ENCODE data around the gene USP53.
"Not testable (repeated sequence)": the region's sequence is repeated elsewhere in the genome, so short reads cannot be mapped to it uniquely, and the experiment has no call there.

The USP53 gene

DNA sequence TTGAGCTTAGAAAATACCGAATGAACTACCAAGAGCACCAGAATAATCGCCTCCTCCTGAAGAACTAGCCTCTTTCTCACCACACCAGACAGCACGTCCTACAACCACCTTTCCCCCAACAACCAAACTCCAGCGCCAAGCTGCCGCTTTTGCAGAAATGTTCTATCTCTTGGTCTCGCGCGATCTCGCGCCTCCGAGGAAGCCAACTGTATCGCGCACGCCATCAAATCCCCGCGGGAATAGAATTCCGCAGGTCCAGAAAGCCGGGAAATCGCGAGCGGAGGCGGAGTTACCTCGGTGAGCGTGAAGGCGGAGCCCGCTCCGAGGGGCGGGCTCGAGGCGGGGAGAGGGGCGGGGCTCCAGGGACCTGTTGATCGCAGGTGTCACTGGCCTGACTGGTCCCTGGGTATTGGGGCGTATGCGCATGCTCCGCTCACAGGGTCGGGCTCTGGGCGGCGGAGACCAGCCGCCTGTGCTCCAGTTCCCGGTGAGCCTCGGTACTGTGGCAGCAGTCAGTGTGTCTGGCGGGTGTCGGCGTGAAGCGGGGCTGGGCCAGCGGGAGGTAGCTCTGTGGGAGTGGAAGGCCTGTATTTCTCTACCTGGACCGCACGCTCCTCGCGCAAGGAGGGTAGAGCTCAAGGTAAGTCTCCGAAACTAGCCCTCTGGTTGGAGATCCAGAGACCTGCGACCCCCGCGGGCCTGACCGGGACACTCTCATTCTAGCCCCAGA lies at the start of gene USP53:
TSS of gene USP53 (plus strand) at position 480 of the 730 bp plus-strand sequence. CDS start 27,047 bp downstream, outside the sequence.
- peak; percentile 92 to 98 for DNase-seq (ENCODE audit: low read depth in 2 of 2)

DNA sequence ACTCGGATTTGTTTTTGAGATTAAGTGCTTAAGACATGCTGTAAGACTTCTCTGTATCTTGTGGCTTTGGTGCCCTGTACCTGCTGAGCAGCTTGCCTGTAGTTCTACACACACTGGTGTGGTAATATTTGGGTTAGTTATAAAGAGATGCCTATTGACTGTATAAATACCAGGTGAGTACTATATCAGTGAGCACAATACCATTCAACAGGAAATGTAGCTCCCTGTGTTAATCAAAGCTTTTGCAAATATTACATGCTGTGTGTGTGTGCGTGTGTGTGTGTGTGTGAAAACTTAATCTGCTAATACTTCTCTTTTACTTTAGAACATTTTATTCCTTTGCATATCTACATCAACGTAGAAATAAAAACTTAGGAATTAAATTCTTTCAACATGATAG lies 46.7 kb upstream of the USP53 start:
- DNase-seq (ENCODE audit: low read depth in 2 of 2): no peak

DNA sequence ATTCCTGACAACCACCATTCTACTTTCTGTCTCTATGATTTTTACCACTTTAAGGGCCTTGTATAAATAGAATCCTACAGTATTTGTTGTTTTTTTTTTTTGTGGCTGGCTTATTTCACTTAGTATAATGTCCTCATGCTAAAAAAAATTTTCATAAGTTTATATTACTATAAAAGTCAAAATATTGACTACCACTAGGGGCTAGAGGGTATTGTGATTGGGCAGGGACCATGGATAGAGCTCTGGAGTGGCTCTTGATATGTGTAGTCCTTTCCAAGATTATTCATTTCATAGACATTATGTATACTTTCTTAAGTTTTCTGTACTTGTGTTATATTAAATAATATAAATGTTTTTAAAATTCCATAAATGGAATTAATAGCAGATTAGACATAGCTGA lies 42.3 kb upstream of the USP53 start:
- no peak for DNase-seq (ENCODE audit: low read depth in 2 of 2)

DNA sequence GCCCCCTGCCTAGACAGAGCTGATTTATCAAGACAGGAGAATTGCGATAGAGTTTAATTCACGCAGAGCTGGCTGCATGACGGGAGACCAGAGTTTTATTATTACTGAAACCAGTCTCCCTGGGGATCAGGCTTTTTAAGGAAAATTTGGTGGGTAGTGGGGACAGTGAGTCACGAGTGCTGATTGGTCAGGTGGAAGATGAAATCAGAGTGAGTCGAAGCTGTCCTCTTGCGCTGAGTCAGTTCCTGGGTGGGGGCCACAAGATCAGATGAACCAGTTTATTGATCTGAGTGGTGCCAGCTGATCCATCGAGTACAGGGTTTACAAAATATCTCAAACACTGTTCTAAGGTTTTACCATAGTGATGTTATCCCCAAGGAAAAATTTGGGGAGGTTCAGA lies 40.3 kb upstream of the USP53 start:
- DNase-seq (ENCODE audit: low read depth in 2 of 2): no peak

DNA sequence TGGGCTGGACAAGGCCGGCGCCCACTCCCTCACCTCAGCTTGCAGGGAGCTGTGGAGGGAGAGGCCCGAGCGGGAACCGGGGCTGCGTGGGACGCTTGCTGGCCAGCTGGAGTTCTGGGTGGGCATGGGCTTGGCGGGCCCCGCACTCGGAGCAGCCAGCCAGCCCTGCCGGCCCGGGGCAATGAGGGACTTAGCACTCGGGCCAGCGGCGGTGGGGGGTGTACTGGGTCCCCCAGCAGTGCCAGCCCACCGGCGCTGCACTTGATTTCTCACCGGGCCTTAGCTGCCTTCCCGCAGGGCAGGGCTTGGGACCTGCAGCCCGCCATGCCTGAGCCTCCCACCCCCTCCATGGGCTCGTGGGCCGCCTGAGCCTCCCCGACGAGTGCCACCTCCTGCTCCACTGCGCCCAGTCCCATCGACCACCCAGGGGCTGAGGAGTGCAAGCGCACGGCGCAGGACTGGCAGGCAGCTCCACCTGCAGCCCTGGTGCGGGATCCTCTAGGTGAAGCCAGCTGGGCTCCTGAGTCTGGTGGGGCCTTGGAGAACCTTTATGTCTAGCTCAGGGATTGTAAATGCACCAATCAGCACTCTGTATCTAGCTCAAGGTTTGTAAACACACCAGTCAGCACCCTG lies 38.7 kb upstream of the USP53 start:
- not testable (repeated sequence) for DNase-seq (ENCODE audit: low read depth in 2 of 2)

DNA sequence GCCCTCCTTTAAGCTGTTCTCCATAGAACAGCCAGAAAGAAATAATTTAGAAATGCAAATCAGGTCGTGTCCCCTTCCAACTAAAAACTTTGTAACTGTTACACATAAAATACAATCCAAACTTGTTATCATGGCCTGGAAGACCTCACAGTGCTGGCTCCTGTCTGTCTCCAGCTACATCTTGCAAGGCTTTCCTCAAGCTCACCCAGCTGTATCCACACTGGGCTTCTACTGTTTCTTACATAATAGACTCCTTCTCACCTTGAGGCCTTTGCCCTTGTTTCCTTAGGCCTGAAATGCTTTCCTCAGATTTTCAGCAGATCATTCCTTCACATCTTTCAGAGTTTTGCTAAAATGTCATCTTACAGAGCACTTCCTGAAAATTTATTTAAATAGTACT lies 33.5 kb upstream of the USP53 start:
- DNase-seq (ENCODE audit: low read depth in 2 of 2): no peak

DNA sequence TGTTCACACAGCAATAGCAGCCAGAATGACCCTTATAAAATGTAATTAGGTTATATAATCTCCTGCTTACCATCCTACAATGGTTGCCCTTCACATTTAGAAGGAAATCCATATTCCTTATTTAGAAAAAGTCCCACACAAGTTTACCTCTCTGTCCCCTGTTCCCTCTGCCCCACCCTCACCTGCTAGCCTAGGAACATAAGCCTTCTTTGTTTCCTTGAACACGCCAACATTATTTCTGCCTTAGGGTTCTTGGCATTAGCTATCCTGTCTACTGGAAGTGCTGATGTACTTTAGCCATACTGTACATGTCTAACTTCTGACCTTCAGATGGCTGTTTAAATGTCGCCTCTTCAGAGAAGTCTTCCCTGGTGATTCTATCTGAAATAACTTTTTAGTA lies 28.4 kb upstream of the USP53 start:
- DNase-seq (ENCODE audit: low read depth in 2 of 2): no peak

DNA sequence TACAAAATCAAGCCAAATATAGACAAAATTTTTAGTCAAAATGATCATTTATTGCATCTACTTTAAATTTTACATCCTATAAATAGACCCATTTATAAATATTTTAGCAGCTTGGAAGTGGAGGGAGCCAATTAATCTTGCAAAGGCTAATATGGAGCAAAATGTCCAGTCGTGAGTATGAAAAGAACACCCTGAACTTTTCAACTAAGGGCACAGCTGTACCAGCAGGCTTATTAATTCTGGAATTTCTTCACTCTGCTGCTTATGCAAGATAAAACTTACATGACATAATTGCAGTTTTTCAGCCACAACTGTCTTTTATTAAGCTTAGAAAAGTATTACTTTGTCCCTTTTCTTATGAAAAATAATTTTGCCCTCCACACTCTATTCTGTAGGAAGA lies 22.9 kb upstream of the USP53 start:
- DNase-seq (ENCODE audit: low read depth in 2 of 2): no peak

DNA sequence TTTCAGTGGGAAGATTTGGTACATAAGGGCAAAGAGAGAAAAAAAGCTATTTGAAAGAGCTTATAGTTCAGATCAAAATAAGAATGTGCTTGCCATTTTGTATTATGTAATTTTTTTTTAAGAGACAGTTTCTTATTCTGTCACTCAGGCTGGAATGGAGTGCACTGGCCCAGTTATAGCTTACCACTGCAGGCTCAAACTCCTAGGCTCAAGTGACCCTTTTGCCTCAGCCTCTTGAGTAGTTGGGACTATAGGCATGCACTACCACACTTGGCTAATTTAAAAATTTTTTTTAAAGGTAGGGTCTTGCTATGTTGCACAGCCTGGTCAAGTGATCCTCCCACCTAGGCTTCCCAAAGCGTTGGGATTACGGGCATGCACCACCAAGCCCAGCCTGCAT lies 22.2 kb upstream of the USP53 start:
- no peak for DNase-seq (ENCODE audit: low read depth in 2 of 2)

DNA sequence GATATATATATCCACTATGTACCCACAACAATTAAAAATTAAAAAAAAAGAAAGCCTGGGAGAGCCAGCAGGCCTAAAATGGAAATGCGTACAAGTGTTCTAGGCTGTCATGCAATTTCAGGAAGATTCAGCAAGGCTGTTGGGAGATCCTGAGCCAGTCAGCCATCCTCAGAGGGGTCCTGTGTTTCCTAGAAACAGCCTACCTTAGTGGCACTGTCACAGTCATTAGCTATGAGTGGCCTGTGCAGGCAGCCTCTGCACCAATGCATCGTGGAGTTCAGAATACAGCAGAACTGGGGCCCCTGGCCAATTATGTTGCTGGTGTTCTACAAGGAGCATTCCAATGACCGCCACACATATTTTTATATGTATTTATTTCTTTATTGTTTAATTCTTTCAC lies 21.0 kb upstream of the USP53 start:
- DNase-seq (ENCODE audit: low read depth in 2 of 2): no peak

DNA sequence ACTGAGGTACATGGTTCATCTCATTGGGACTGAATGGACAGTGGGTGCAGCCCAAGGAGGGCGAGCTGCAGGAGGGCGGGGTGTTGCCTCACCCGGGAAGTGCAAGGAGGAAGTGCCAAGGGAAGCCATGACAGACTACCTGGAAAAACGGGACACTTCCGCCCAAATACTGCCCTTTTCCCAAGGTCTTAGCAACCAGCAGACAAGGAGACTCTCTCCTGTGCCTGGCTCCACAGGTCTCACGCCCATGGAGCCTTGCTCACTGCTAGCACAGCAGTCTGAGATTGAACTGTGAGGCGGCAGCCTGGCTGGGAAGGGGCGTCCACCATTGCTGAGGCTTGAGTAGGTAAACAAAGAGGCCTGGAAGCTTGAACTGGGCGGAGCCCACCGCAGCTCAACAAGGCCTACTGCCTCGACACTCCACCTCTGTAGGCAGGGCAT lies 14.7 kb upstream of the USP53 start:
- no peak for DNase-seq (ENCODE audit: low read depth in 2 of 2)

DNA sequence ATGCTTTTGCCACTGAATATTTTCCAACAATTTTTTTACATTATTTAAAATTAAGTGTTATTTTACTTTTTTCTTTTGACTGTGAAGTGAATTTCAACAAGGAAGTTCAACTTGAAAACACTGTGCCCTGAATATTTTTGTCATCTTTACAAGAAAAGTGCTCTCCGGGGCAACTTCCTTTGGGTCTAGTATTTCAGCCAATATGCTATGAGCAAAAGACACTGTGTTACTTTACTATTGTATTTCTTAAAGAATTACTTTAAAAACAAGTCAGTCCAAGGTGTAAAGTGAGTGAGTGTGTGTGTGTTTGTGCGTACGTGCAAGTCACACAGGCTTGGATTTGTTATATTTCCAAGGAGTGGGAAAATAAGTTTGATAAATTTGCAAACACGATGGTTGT lies 7.6 kb upstream of the USP53 start:
- DNase-seq (ENCODE audit: low read depth in 2 of 2): no peak

DNA sequence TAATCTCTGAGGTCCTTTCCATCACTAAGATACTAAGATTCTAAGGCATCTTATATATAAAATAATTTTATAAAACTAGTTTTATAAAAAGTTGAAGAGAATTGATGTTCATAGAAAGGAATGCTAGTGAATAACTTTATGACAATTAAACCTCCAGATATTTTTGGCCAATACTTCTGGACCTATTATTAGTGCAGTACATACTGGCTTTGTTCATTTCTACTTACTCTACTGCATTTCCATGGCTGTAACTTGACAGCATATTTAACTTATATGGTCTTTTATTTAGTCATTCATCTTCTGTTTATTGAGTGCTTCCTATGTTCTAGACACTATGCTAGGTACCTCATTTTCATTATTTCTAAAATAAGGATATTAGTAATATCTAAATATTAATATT lies 6.8 kb upstream of the USP53 start:
- no peak for DNase-seq (ENCODE audit: low read depth in 2 of 2)

DNA sequence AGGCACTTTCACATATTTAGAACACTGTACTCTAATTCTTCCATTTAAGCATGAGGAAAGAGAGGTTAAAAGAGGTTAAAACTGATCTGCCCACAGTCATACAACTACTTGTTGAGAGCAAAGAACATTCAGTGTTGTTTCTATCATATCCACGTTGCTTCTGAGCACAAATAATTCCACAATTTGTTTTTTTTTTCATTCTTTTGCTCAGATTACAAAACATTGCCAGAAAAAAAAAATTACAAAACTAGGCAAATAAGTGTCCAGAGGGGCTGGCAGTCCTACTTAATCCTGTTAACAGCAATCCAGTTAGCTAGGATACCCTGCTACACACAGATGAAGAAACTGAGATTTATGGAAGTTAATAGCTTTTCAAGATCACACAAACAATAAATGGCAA lies 6.3 kb upstream of the USP53 start:
- DNase-seq (ENCODE audit: low read depth in 2 of 2): no peak

DNA sequence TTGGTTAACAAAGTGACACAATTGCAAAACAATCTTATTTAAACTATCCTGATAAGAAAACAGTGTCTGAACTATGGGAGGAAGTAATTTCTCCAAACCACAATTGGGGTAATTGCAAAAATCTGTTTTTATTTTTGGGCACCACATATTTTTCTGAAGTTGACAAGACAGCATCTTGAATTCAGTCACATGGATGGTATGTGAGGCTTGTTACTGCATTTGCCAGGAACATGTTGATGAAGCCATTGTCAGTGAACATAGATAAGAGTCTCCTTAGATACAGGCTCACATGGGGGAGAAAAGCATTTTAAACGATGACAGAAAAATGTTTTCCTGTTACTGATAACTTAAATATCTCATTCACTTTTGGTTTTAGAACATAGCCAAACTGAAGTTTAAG lies 5.5 kb upstream of the USP53 start:
- DNase-seq (ENCODE audit: low read depth in 2 of 2): no peak

DNA sequence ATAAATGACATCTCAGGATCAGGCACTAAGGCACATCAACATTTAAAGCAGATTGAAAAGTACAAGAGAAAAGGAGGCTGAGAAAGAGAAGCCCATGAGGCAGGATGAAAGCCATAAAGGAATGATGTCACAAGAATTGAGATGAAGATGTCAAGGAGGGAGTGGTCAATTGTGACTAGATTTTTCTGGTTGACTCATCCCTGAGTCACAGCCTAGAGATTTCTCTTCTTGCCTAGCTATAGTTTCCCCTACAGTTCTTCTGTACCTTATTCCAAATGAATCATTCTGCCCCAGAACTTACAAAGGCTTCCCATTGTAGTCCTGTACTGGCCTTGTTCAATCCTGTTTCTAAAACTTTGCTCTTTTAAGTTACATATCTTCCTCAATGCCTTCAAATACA lies 3.4 kb upstream of the USP53 start:
- no peak for DNase-seq (ENCODE audit: low read depth in 2 of 2)

DNA sequence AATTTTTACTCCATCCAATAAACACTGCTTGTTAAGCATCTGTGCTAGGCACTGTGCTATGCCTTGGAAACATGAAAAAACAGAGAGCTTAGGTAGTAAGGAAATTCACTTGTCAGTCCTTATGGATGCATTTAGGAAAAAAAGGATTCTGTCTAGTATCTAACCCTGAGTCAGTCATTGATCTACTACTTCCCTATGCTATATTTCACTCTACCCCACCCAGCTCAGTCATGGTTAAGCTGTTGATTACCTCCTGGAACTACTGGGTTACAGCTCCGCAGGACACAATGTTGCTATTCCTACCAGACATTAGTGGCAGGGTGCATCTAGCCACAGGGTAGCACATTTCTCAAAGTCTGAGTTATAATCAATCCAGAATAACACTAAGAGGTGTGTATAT lies 2.9 kb upstream of the USP53 start:
- no peak for DNase-seq (ENCODE audit: low read depth in 2 of 2)

DNA sequence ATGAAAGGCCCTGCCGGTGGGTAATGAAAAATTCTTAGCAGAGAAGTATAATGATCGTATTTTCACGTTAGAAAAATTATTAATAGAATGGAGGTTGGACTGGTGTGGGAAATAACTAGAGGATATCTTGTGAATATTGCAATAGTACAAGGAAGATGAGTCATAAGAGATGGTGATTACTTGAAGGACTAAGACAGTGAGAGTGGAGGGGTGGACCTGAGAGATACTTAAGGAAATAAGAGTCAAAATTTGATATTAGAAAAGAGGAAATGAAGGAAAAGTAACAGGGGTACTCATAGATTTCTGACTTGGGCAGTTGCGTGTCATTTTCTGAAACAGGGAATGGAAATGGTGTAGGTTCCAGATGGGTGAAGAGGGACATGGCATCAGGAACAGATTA lies 1.7 kb upstream of the USP53 start:
- no peak for DNase-seq (ENCODE audit: low read depth in 2 of 2)

DNA sequence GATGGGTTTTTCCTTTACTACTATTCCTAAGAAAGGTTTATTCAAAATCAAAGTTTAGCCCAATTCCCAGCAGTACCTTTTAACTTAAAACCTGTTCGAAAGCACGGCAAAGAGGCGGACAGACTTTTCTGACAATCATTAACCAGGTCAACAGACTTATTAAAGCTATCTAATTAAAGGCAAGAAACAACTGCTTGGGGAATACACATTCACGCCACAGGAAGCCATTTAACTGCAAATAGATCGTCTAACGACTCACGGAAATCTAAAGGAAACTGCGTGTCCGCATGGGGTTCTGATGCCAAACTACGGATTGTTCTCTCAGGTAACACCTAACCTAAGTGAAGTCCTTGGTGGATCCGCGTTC lies 663 bp upstream of the USP53 start:
- DNase-seq (ENCODE audit: low read depth in 2 of 2): peak in 1 of 2 donors; percentile 4

DNA sequence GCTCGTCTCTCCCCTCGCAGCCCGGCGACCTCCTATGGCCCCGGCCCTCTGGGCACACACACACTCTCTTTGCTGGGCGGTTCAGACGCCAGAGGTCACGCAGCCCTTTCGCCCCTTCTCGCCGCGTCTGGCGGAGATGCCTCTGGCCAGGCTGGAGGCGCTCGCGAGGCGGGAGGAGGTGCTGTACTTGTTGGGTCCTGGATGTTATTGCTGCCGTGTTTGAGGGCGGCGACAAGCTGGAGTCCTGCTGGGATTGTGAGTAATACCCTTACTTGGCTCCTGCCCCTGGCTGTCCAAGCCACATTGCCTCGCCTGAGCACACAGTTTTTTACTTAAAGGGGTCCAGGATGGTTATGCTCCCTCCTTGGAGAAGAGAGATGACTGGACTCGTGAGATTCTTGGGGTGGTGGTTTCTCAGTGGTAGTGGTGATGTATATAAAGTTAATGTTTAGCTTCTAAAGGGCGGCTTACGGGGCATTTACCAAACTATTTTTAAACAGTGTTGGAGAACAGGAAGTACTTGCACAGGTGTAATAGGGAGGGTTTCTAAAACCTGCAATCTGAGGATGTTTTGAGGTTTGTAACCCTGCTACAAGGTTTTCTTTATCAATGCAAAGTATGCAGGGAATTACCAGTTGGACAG lies 572 bp downstream of the USP53 start:
- DNase-seq (ENCODE audit: low read depth in 2 of 2): peak; percentile 16 to 29

DNA sequence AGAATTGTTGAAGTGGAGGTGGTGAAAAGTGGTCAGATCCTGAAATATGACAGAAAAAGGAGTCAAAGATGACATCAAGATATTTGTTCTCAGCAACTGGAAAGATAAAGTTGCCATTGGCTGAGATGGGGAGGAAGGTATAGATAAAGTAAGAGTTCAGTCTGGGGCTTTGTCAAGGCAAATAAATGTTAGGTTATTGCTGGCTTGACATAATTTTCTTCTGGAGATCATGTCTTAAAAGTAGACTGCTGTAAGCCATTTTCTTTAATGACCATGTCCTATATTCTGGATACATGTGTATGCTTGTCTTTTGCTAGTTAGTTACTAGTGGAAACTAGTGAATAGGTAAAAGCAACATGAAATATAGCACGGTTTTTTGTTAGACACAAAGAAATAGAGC lies 5.6 kb downstream of the USP53 start:
- no peak for DNase-seq (ENCODE audit: low read depth in 2 of 2)

DNA sequence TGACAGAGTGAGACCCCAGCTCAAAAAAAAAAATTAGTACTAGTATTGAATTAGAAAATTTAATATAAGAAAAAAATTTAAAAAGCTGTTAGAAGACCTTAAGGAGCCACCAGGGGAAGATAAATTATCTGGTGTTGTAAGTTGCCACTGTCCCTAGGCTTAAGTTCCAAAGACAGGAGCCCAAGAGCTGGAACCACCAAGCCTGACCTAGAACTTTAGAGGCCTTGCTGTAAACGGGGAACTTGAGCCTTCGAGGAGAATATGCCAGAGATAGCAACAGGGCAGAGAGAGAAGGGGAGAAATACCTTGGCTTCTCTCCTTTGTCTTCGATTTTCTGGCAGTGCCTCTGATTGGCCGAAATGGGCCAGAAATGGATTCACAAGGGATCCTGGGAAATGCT lies 8.9 kb downstream of the USP53 start:
- DNase-seq (ENCODE audit: low read depth in 2 of 2): no peak

DNA sequence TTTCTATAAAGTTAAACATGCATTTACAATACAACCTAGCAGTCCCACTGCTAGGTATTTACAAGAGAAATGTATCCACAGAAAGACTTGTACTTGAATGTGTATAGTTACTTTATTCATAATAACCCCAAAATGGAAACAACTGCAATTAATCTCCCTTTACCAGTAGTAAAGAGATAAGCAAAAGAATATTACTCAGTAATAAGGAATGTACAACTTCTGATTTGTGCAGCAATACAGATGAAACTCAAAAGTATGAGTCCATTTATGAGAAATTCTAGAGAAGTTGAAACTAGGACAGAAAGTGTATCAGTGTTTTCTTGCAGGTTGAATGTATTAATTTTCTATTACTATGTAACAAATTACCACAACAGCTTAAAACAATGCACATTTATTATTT lies 15.2 kb downstream of the USP53 start:
- DNase-seq (ENCODE audit: low read depth in 2 of 2): no peak
